22Rv1 (cell line): Measurements from ENCODE around the gene CREB3L4.
A peak's percentile ranks its signal among the peaks of the same experiment; 100 is the strongest.

Experiments used
- H3K27ac ChIP-seq: fragments of 450-650 bp; 2 replicates; pipeline ENCODE4 v1.5.1; 2017
- CTCF ChIP-seq: fragments of 450-650 bp; IDR thresholded peaks from 2 replicates; pipeline ENCODE4 v1.5.1; 2017; ENCODE audit warnings: mild to moderate bottlenecking
- ZFX ChIP-seq: fragments of 450-650 bp; IDR thresholded peaks from 2 replicates; pipeline ENCODE4 v1.6.1; 2017; ENCODE audit warnings: antibody characterized with exemption, borderline replicate concordance

The CREB3L4 gene

GRCh38 chr1:153939476-153939875 is 28.2 kb upstream of the CREB3L4 start:
- TF ChIP-seq CTCF = no peak
- TF ChIP-seq ZFX = no peak
- H3K27ac ChIP-seq = no peak overlapping the region

GRCh38 chr1:153940756-153941155 is 26.9 kb upstream of the CREB3L4 start:
- no peak for TF ChIP-seq CTCF
- no peak for TF ChIP-seq ZFX
- no peak overlapping the region for H3K27ac ChIP-seq

- no peak for TF ChIP-seq ZFX
- H3K27ac ChIP-seq = no peak overlapping the region
Measured at GRCh38 chr1:153941826-153942725, 25.6 kb upstream of the CREB3L4 start.

GRCh38 chr1:153942766-153943549 is 24.7 kb upstream of the CREB3L4 start:
- peak overlapping the region; percentile 7; the same call in 1 of the 2 replicates for H3K27ac ChIP-seq

GRCh38 chr1:153944005-153944826 is 23.5 kb upstream of the CREB3L4 start:
- H3K27ac ChIP-seq = peak overlapping the region; percentile 95
- no peak for TF ChIP-seq CTCF
- no peak for TF ChIP-seq ZFX

More at GRCh38 chr1:153942766-153943549, 24.7 kb upstream of the CREB3L4 start:
- TF ChIP-seq ZFX = no peak
- no peak for TF ChIP-seq CTCF

GRCh38 chr1:153944827-153945117 is 22.9 kb upstream of the CREB3L4 start:
- no peak for TF ChIP-seq ZFX
- TF ChIP-seq CTCF = no peak
- H3K27ac ChIP-seq = peak overlapping the region; percentile 95

- no peak for TF ChIP-seq CTCF
- no peak for TF ChIP-seq ZFX
Measured at GRCh38 chr1:153945131-153945794, 22.4 kb upstream of the CREB3L4 start.

More at GRCh38 chr1:153945131-153945794, 22.4 kb upstream of the CREB3L4 start:
- H3K27ac ChIP-seq = peak overlapping the region; percentile 95
